ENCODE results near the gene PGR. TPM values are rescaled to one million over a fixed set of nuclear protein-coding genes. Genes with fewer than 3 reads are reported as not detected.

Gene PGR
- total and polyA plus RNA-seq, 2 of the 8 experiments (the other 6 are each of a cell fraction or from before 2014, with no cell fraction given) = 0.03 to 0.35 TPM

GRCh38 chr11:101128571-101129202 is 926 bp downstream of the PGR start:
- Histone ChIP-seq H2BK12ac (ENCODE audit: low read depth, low read length) (no peak overlapping the region), H3K79me1 (ENCODE audit: low read depth, low read length) (no peaks in the 10 kb centered on the region), H2AFZ (ENCODE audit: low read length) (peak overlapping the region; percentile 93), H3K9ac (replicated peaks in 1 of 4; ENCODE audit: extremely low read depth in 1 of 4, low read depth in 3 of 4, low read length in 3 of 4) (no peak overlapping the region), H3K23me2 (ENCODE audit: low read depth, low read length) (peaks cover 18% of the 10 kb centered on the region; the same call in 1 of the 2 replicates), H3K23ac (ENCODE audit: insufficient read length) (no peak overlapping the region), H4K91ac (replicated peaks; ENCODE audit: insufficient read length, low read length) (no peak overlapping the region), H4K20me1 (replicated peaks in 1 of 2; ENCODE audit: control insufficient read depth in 1 of 2, insufficient read depth in 2 of 2, low read length in 2 of 2) (peaks cover 0 to 3% of the 10 kb centered on the region in 2 experiments), H2BK5ac (ENCODE audit: low read depth, low read length) (no peak overlapping the region), H2BK120ac (replicated peaks; ENCODE audit: low read depth, low read length) (no peak overlapping the region), H3K18ac (ENCODE audit: extremely low read depth, low read length) (no peak overlapping the region; the same call in 1 of the 2 replicates), H3K14ac (ENCODE audit: insufficient read length) (no peak overlapping the region), H4K8ac (ENCODE audit: extremely low read depth, insufficient read depth, low read length) (peak overlapping the region; percentile 35), H3K4me2 (ENCODE audit: insufficient read depth in 1 of 2, low read depth in 2 of 2, low read length in 2 of 2) (peak overlapping the region; percentile 97 to 99), H2BK20ac (ENCODE audit: low read length) (no peak overlapping the region), H3K36me3 (ENCODE audit: control insufficient read depth in 2 of 4, insufficient read depth in 4 of 4, low read length in 3 of 4) (peaks cover 0 to 3% (median 0%) of the 10 kb centered on the region in 4 experiments; a peak in 1 of 8 replicates), H2BK15ac (ENCODE audit: low read length) (no peak overlapping the region), H3K4ac (replicated peaks; ENCODE audit: insufficient read length, low read depth, low read length) (no peak overlapping the region), H3K9me3 (ENCODE audit: insufficient read depth in 2 of 2, low read depth in 1 of 2, low read length in 1 of 2) (no peaks in the 10 kb centered on the region), H3K4me1 (replicated peaks in 1 of 4; ENCODE audit: control insufficient read depth in 3 of 4, insufficient read depth in 4 of 4, low read length in 3 of 4) (peaks cover 0 to 12% (median 6%) of the 10 kb centered on the region in 4 experiments; a peak in 5 of 7 replicates), H3K27ac (ENCODE audit: low read depth, low read length) (no peak overlapping the region), H3K4me3 (ENCODE audit: extremely low read depth in 1 of 4, insufficient read depth in 2 of 4, low read depth in 3 of 4, low read length in 4 of 4) (peak overlapping the region; percentile 47 to 68 (median 54)), H3K79me2 (ENCODE audit: control insufficient read depth in 1 of 2, insufficient read depth in 2 of 2, low read length in 2 of 2) (no peaks in the 10 kb centered on the region), H2AK5ac (ENCODE audit: low read depth, low read length) (no peak overlapping the region), H3K27me3 (replicated peaks in 1 of 4; ENCODE audit: control insufficient read depth in 3 of 4, extremely low read depth in 1 of 4, insufficient read depth in 3 of 4, low read length in 3 of 4) (peaks cover 30 to 59% (median 51%) of the 10 kb centered on the region in 4 experiments), H4K5ac (ENCODE audit: insufficient read length, low read depth, low read length) (no peak overlapping the region), H3K56ac (replicated peaks; ENCODE audit: insufficient read length, low read depth, low read length) (no peak overlapping the region)
- ChIA-PET CTCF (ENCODE audit: partially characterized antibody) (no interaction called here), POLR2A (ENCODE audit: partially characterized antibody) (no interaction called here)
- DNase-seq (ENCODE audit: low read depth in 1 of 2, low spot score in 2 of 2) = peak in 1 of 2 experiments; percentile 76
- 6% methylated on average over 32 of the region's 38 CpGs; no CpG with 5 or more reads in 1 of the 2 experiments for WGBS, 2 experiments (ENCODE audit: extremely low coverage in 1 of 2, insufficient coverage in 1 of 2, insufficient read length in 1 of 2, insufficient replicate concordance in 2 of 2, low coverage in 1 of 2, low lambda C conversion rate in 2 of 2, missing lambda C conversion rate in 1 of 2)
- FAIRE-seq = no peak
- TF ChIP-seq PHF8 (conservative IDR thresholded peaks at IDR 0.05; ENCODE audit: low read depth, low read length) = no peak
- peak; percentile 46 for TF ChIP-seq KDM4A (IDR thresholded peaks at IDR 0.05; ENCODE audit: low read depth, low read length, severe bottlenecking)
- TF ChIP-seq RNF2 (IDR thresholded peaks at IDR 0.05; ENCODE audit: borderline replicate concordance, low read depth, low read length, missing control alignments, poor library complexity, severe bottlenecking) = peak; percentile 59
- TF ChIP-seq SUZ12 (IDR thresholded peaks at IDR 0.05; ENCODE audit: low read length) = peak; percentile 94
- TF ChIP-seq TAF7 (optimal IDR thresholded peaks at IDR 0.05; ENCODE audit: borderline replicate concordance, low read depth, low read length) = no peak
- TF ChIP-seq CBX8 (IDR thresholded peaks at IDR 0.05; ENCODE audit: borderline replicate concordance, low read depth, low read length) = no peak
- TF ChIP-seq ZNF274 (IDR thresholded peaks at IDR 0.05; ENCODE audit: borderline replicate concordance, extremely low read depth, low read length) = no peak
- no peak for TF ChIP-seq ASH2L (IDR thresholded peaks at IDR 0.05; ENCODE audit: low read length)
- TF ChIP-seq EZH2 (IDR thresholded peaks at IDR 0.05; ENCODE audit: low read depth, low read length, severe bottlenecking) = peak; percentile 85
